ENCODE data around the gene PLXDC1.

DNA sequence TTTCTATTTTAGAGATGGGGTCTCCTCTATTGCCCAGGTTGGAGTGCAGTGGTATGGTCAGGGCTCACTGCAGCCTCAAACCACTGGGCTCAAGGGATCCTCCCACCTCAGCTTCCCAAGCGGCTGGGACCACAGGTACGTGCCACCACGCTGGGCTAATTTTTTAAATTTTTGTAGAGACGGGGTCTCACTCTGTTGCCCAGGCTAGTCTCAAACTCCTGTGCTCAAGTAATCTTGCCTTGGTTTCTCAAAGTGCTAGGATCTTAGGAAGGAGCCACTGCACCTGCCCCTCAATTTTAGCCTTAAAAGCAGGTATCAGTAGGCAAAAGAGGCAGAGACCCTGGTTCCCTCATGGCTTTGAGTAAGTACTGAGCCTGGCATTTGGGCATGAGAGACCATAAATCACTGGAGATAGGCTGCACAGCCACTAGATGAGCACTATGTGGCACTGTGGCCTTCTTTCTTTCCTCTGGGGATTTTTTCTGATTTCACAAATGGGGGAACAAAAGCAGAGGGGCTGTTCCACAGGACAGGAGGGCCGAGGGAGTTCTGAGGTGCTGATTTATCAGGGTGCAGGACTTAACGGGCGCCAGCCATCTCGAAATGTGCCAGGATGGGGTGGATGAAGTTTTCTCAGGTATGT, 82.2 kb downstream of the PLXDC1 start:
- no peak for TF ChIP-seq JUNB (IDR thresholded peaks at IDR 0.05; ENCODE audit: unreplicated experiment)
- TF ChIP-seq, protein P1, sequence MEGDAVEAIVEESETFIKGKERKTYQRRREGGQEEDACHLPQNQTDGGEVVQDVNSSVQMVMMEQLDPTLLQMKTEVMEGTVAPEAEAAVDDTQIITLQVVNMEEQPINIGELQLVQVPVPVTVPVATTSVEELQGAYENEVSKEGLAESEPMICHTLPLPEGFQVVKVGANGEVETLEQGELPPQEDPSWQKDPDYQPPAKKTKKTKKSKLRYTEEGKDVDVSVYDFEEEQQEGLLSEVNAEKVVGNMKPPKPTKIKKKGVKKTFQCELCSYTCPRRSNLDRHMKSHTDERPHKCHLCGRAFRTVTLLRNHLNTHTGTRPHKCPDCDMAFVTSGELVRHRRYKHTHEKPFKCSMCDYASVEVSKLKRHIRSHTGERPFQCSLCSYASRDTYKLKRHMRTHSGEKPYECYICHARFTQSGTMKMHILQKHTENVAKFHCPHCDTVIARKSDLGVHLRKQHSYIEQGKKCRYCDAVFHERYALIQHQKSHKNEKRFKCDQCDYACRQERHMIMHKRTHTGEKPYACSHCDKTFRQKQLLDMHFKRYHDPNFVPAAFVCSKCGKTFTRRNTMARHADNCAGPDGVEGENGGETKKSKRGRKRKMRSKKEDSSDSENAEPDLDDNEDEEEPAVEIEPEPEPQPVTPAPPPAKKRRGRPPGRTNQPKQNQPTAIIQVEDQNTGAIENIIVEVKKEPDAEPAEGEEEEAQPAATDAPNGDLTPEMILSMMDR (conservative IDR thresholded peaks at IDR 0.05; ENCODE audit: low read depth in 2 of 2): peak; percentile 69 to 76
- TF ChIP-seq ZNF331 (CRISPR knock-in tag; IDR thresholded peaks at IDR 0.05; ENCODE audit: low read depth): no peak
- no peak for TF ChIP-seq EZH2phosphoT487 (IDR thresholded peaks at IDR 0.05; ENCODE audit: unreplicated experiment)
- TF ChIP-seq POLR2AphosphoS5 (IDR thresholded peaks at IDR 0.05; ENCODE audit: low read depth): no peak
- no peak for TF ChIP-seq EZH2 (IDR thresholded peaks at IDR 0.05; ENCODE audit: low read depth, unreplicated experiment)
- TF ChIP-seq, protein P2, sequence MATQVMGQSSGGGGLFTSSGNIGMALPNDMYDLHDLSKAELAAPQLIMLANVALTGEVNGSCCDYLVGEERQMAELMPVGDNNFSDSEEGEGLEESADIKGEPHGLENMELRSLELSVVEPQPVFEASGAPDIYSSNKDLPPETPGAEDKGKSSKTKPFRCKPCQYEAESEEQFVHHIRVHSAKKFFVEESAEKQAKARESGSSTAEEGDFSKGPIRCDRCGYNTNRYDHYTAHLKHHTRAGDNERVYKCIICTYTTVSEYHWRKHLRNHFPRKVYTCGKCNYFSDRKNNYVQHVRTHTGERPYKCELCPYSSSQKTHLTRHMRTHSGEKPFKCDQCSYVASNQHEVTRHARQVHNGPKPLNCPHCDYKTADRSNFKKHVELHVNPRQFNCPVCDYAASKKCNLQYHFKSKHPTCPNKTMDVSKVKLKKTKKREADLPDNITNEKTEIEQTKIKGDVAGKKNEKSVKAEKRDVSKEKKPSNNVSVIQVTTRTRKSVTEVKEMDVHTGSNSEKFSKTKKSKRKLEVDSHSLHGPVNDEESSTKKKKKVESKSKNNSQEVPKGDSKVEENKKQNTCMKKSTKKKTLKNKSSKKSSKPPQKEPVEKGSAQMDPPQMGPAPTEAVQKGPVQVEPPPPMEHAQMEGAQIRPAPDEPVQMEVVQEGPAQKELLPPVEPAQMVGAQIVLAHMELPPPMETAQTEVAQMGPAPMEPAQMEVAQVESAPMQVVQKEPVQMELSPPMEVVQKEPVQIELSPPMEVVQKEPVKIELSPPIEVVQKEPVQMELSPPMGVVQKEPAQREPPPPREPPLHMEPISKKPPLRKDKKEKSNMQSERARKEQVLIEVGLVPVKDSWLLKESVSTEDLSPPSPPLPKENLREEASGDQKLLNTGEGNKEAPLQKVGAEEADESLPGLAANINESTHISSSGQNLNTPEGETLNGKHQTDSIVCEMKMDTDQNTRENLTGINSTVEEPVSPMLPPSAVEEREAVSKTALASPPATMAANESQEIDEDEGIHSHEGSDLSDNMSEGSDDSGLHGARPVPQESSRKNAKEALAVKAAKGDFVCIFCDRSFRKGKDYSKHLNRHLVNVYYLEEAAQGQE (IDR thresholded peaks at IDR 0.05; ENCODE audit: unreplicated experiment): no peak
- no peak for TF ChIP-seq STAT1 (IDR thresholded peaks at IDR 0.05; ENCODE audit: unreplicated experiment)
- no peak for TF ChIP-seq CREB1 (CRISPR knock-in tag; IDR thresholded peaks at IDR 0.05; ENCODE audit: low read depth)
- no peak for TF ChIP-seq ZNF114 (CRISPR knock-in tag; IDR thresholded peaks at IDR 0.05)
- TF ChIP-seq, protein P3, sequence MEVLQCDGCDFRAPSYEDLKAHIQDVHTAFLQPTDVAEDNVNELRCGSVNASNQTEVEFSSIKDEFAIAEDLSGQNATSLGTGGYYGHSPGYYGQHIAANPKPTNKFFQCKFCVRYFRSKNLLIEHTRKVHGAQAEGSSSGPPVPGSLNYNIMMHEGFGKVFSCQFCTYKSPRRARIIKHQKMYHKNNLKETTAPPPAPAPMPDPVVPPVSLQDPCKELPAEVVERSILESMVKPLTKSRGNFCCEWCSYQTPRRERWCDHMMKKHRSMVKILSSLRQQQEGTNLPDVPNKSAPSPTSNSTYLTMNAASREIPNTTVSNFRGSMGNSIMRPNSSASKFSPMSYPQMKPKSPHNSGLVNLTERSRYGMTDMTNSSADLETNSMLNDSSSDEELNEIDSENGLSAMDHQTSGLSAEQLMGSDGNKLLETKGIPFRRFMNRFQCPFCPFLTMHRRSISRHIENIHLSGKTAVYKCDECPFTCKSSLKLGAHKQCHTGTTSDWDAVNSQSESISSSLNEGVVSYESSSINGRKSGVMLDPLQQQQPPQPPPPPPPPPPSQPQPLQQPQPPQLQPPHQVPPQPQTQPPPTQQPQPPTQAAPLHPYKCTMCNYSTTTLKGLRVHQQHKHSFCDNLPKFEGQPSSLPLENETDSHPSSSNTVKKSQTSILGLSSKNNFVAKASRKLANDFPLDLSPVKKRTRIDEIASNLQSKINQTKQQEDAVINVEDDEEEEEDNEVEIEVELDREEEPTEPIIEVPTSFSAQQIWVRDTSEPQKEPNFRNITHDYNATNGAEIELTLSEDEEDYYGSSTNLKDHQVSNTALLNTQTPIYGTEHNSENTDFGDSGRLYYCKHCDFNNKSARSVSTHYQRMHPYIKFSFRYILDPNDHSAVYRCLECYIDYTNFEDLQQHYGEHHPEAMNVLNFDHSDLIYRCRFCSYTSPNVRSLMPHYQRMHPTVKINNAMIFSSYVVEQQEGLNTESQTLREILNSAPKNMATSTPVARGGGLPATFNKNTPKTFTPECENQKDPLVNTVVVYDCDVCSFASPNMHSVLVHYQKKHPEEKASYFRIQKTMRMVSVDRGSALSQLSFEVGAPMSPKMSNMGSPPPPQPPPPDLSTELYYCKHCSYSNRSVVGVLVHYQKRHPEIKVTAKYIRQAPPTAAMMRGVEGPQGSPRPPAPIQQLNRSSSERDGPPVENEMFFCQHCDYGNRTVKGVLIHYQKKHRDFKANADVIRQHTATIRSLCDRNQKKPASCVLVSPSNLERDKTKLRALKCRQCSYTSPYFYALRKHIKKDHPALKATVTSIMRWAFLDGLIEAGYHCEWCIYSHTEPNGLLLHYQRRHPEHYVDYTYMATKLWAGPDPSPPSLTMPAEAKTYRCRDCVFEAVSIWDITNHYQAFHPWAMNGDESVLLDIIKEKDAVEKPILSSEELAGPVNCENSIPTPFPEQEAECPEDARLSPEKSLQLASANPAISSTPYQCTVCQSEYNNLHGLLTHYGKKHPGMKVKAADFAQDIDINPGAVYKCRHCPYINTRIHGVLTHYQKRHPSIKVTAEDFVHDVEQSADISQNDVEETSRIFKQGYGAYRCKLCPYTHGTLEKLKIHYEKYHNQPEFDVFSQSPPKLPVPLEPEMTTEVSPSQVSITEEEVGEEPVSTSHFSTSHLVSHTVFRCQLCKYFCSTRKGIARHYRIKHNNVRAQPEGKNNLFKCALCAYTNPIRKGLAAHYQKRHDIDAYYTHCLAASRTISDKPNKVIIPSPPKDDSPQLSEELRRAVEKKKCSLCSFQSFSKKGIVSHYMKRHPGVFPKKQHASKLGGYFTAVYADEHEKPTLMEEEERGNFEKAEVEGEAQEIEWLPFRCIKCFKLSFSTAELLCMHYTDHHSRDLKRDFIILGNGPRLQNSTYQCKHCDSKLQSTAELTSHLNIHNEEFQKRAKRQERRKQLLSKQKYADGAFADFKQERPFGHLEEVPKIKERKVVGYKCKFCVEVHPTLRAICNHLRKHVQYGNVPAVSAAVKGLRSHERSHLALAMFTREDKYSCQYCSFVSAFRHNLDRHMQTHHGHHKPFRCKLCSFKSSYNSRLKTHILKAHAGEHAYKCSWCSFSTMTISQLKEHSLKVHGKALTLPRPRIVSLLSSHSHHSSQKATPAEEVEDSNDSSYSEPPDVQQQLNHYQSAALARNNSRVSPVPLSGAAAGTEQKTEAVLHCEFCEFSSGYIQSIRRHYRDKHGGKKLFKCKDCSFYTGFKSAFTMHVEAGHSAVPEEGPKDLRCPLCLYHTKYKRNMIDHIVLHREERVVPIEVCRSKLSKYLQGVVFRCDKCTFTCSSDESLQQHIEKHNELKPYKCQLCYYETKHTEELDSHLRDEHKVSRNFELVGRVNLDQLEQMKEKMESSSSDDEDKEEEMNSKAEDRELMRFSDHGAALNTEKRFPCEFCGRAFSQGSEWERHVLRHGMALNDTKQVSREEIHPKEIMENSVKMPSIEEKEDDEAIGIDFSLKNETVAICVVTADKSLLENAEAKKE (CRISPR knock-in tag; IDR thresholded peaks at IDR 0.05): no peak
- TF ChIP-seq, protein P4, sequence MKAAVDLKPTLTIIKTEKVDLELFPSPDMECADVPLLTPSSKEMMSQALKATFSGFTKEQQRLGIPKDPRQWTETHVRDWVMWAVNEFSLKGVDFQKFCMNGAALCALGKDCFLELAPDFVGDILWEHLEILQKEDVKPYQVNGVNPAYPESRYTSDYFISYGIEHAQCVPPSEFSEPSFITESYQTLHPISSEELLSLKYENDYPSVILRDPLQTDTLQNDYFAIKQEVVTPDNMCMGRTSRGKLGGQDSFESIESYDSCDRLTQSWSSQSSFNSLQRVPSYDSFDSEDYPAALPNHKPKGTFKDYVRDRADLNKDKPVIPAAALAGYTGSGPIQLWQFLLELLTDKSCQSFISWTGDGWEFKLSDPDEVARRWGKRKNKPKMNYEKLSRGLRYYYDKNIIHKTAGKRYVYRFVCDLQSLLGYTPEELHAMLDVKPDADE (IDR thresholded peaks at IDR 0.05): no peak
